GM19043 (cell line): ENCODE measurements around the gene BDKRB1.
"Not testable (repeated sequence)": the region's sequence is repeated elsewhere in the genome, so short reads cannot be mapped to it uniquely, and the experiment has no call there.

Source experiments
- ATAC-seq: cut with Tn5 transposase; IDR thresholded peaks from one replicate; pipeline ENCODE4 v1.9.1; 2021; ENCODE audit warnings: low read depth; ENCODE audit not compliant: unreplicated experiment

BDKRB1 gene

DNA sequence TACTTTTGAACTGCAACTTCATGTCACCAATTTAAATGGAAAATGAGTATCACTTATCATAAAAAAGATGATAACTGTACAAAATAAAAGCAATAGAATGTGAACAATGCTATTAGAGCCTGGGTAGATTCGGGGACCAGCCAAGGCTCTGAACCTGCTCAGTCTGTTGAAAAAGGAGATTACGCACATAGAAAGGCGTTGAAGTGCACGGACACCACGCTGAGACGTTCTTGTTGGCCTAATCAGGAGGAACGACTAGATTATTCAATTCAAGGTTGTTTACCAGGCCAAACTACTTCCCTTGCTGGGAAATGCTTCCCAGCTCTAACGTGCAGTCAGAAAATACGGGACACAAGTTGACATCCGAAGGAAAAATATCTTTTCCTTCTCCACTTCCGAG lies 23.5 kb upstream of the BDKRB1 start:
- no peak for ATAC-seq

DNA sequence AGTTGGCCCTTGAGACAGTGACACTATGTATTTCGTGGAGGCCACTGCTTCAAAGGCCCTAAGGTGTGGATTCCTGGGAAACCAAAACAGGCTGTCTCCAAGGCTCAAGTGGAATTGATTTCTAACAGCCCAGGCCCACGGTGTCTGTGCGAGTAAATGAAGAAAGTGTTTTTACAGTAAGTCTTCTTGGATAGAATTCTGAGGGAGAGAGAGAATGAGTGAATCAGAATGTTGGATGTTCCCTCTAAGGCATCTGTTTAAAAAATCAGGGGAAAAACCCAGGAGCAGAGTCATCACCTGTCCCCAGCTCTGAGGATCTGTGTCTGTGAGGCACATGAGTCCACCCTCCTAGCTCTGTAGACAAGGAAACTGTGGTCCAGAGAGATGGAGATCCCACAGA lies 22.3 kb upstream of the BDKRB1 start:
- ATAC-seq = no peak

DNA sequence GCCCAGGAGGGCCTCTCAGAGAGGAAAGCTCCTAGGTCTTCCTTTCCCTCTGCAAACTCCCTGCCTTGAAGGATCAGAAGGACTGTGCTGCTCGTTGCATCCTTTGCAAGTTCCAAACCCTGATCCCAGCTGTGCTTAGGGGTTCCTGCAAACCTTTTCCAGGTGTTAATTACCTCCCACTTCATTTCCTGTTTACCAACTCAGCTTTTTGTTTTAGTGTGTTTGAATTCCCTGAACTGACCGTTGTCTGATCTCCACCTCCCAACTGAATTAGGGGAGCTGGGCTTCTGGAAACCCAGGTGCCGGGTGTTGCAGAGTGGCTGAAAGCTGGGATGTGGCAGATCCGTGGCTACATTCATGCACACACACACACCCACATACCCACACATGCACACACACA lies 20.6 kb upstream of the BDKRB1 start:
- no peak for ATAC-seq

DNA sequence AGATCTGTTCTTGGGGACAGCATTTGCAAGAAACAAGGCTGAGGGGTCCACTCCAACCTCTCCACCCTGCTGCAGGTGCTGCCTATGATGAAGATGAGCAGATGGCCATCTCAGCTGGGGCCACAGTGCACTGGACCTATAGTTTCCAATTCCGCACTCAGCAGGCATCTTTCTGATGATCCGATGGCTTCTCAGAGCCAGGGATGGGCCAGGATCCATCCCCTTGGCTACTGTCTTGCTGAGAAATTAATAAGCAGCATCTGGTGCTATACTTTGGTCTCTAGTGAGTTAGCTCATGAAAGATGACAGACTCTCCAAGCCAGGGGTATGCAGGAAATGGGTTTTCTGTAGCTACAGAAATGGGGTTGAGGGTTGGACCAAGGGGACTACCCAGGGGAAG lies 18.4 kb upstream of the BDKRB1 start:
- no peak for ATAC-seq

DNA sequence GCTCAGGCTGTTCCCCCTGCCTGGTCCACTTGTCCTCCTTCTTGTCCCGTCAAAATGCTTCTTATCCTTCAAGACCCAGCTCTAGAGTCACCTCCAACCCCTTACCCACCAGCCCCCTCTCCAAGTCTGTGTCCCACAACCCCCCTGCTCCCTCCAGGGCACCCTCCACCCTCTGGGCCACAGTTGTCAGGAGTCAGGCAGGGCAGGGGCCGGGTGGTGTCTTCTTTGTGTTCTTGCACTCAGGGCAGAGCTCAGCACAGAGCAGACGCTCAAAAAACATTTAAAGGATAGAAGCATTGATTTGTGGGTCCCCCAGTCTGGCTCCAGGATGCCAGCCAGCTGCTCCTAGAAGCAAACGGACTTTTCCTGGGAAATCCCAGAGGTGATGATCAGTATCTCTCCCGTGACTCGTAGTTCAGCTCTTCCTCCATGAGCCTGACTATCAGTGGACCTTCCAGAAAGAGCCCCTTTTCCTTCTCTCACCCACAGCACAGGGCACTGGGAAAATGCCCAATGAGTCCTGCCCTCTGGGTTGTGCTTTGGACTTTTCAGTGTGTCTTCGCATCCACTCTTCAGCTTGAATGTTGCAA lies 17.2 kb upstream of the BDKRB1 start:
- no peak for ATAC-seq

DNA sequence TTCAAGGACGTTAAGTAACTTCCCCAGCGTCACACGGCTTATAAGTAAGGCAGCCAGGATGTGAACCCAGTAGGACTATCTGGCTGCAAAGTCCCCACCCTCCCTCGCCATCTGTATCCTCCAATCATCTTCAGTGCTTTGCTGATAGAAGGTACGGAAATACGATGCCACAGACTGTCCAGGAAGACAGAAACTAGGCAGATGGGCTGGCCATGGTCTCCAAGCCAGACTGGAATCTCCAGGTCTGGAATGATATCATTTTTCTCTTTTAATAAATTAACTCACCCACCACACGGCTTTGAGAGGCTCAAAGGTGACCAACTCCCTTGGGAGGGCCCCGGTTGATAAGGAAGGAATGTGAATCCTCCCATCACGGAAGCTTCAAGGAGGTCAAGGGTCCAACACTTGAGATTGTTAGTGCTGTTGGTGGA lies 16.3 kb upstream of the BDKRB1 start:
- ATAC-seq = no peak

DNA sequence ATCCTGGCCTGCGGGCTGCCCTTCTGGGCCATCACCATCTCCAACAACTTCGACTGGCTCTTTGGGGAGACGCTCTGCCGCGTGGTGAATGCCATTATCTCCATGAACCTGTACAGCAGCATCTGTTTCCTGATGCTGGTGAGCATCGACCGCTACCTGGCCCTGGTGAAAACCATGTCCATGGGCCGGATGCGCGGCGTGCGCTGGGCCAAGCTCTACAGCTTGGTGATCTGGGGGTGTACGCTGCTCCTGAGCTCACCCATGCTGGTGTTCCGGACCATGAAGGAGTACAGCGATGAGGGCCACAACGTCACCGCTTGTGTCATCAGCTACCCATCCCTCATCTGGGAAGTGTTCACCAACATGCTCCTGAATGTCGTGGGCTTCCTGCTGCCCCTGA lies 15.4 kb upstream of the BDKRB1 start:
- ATAC-seq = no peak

DNA sequence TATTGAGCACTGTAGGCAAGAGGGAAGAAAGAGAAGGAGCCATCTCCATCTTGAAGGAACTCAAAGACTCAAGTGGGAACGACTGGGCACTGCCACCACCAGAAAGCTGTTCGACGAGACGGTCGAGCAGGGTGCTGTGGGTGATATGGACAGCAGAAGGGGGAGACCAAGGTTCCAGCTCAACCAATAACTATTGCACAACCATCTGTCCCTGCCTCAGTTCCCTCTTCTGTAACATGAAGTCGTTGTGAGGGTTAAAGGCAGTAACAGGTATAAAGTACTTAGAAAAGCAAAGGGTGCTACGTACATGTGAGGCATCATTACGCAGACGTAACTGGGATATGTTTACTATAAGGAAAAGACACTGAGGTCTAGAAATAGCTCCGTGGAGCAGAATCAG lies 13.9 kb upstream of the BDKRB1 start:
- no peak for ATAC-seq

DNA sequence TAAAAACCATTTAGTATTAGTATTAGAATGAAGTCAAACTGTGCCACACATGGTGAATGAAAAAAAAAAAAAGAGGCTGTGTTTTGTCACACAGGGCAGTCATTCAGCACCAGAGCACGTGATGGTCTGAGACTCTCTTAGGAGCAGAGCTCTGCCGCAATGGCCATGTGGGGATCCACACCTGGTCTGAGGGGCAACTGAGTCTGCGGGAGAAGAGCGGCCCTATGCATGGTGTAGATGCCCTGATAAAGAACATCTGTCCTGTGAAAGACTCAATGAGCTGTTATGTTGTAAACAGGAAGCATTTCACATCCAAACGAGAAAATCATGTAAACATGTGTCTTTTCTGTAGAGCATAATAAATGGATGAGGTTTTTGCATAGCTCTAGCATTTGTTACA lies 12.2 kb upstream of the BDKRB1 start:
- ATAC-seq = no peak

DNA sequence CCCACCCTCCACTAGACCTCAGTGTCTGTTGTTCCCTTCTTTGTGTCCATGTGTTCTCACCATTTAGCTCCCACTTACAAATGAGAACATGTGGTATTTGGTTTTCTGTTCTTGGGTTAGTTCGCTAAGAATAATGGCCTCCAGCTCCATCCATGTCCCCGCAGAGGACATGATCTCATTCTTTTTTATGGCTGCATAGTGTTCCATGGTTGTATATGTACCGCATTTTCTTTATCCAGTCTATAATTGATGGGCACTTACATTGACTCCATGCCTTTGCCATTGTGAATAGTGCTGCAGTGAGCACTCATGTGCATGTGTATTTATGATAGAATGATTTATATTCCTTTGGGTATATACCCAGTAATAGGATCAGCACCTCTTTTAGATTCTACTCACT lies 10.9 kb upstream of the BDKRB1 start:
- ATAC-seq = not testable (repeated sequence)

DNA sequence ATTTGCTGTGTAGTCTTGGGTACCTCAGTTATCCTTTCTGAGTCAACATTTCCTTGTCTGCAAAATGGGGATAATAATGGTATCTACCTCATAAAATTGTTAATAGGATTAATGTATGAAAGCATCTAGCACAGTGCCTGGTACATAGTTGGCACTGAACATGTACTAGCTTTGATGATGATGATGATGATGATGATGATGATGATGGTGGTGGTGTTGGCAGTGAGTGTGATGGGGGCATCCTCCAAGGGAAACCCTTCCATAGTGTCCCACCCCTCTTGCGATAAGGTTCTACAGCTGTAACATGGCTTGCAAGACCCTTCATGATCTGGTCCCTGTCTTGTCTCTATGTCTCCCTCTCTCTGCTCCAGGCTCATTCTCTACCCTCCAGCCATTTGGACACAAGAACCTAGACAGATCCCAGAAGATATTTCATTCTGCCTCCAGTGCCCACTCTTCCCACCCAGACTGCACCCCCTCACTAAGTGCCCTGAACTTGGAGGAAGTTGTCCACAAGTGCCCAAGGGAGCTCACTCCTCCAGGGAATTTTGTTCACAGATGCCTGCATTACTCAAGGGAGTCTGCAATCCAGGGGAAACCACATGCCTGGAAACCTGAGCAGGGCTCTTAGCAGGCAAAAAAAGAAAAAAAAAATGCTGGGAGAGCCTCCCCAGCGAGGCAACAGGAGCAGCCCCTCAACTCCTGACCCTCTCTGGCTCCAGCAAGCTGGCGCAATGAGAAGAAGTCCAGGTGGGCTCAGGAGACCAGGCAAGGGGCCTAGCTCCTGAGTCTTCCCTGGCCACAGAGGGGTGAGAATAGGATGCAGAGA lies 10.1 kb upstream of the BDKRB1 start:
- ATAC-seq = no peak

DNA sequence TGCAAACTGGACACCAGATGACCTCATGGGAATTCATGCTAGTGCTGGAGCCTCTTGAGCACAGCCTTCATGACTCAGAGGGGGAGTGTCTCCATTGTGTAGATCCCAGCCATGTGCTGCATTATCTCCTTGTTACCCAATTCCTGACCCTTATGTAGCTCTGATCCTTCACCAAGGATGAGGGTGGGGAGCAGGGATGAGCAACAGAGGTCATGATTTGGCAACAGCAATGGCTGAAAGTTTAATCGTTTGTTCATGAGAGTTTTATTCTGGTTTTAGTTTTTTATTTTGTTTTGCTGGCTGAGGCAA lies 9.5 kb upstream of the BDKRB1 start:
- ATAC-seq = no peak

DNA sequence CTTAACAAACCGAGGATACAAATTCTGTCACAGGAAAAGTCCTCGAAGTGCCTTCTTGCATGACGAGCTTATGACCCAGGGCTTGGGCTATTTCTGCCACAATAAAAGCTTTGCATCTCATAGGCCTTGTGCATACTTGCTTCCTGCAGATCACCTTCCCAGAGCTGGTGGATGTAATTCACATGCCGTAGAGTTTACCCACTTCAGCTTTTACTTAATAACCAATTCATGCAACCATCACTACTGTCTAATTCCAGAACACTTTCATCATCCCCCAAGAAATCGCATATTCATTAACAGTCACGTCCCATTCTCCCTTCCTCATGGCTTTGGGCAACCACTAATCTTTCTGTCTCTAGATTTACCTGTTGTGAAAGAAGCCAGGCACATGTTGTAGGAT lies 9.0 kb upstream of the BDKRB1 start:
- no peak for ATAC-seq

DNA sequence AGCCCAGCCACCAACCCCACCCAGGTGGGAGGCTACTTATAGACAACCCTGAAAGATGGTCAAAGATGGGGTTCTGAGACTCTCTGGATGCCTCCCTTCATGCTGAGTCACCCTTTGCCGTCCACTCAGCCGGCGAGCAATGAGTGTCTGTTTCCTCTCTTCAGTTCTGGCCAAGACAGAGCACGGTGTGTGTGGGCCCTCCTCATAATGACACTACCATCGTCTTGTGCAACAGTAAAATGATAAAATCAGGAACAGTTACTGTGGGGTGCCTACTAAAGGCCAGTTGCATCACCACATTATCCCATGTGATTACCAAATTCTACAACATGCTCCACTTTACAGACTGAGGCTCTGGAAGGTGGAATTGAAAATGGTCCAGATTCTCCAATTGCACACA lies 7.0 kb upstream of the BDKRB1 start:
- ATAC-seq = no peak

DNA sequence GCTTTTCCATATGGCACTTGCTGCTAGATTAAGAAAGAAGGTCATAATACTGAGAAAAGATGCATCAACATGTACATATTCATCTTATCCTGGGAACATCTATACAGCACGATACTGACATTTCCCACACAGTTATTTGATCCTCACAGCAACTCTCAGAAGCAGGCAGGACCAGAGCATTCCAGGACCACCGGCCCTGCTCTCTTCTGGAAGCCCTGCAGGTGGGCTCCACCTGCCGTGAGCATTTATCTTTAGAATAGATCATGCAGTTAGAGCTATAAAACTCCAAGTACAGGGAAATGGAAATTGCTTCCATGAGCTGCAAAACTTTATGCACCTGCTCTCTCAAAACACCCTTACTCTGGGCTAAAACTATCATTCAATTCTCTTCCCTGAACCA lies 5.5 kb upstream of the BDKRB1 start:
- no peak for ATAC-seq

DNA sequence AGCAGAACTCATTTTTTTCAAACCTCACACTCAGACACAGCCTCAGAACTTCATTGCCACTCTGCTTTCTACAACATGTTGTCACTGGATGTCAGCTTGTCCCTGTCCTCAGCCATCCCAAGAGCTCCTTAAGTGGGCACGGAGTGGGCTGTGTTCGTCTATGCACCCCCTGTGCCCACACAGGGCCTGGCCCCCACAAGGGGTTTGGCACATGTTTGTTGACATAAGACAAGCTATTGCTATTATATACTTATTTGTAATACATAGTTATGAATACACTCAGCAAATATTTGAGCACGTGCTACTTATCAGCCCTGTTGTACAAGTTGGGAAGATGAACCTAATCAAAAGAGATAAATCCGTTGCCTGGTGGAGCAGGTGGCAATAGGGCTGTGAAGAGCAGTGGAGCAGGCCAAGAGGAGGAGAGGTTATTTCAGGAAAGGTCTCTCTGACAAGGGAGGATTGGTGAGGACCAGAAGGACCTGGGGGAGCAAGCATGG lies 4.3 kb upstream of the BDKRB1 start:
- ATAC-seq = no peak

DNA sequence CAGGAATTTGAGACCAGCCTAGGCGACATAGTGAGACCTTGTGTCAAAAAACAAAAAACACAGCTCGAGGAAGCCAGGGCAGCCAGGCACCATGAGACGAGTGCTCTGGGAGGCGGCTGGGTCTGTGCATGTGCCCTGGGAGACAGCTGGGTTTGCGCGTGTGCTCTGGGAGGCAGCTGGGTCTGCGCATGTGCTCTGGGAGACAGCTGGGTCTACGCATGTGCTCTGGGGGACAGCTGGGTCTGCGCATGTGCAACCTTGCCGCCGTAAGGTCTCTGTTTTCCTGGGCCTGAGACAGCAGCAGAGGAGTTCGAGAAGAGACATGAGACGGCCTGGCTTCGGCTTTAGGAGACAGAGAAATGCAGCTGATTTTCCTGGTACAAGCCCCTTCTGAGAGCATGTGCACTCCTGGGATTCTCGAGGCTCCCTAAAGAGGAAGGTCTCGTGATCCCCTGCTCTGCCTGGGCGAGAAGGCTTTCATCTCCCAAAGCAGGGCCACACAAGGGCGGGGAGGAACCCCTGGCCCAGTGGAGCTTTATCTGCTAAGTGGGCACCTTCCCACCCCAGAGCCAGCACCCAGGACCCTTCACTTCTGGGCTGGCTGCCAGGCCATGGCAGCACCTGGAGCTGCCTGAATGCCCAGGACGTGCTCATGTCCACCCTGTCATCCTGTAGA lies 3.5 kb upstream of the BDKRB1 start:
- no peak for ATAC-seq

DNA sequence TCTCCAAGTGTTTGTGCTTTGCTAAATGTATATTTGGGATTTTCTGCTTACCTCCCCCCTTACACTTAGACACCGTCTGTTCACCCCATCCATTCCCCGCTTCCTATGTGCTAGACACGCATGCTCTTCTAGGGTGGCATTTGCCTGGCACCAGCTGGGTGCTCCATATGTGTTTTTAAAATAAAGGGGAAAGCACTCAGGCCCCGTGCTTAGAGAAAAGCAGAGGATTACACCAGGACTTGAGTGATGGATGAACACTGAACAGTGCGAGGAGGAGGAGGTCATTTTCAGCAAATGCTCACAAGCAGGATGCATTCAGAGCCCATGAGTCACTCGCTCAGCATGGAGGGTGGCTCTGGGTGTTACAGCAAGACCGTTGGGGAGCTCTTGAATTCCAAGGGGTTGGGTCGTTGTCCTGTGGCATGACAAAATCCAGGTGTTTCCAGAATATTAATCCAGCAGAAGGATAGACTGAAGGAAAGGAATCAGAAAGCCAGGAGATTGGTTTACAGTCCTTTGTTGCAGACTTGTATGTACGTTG lies 2.9 kb upstream of the BDKRB1 start:
- no peak for ATAC-seq

DNA sequence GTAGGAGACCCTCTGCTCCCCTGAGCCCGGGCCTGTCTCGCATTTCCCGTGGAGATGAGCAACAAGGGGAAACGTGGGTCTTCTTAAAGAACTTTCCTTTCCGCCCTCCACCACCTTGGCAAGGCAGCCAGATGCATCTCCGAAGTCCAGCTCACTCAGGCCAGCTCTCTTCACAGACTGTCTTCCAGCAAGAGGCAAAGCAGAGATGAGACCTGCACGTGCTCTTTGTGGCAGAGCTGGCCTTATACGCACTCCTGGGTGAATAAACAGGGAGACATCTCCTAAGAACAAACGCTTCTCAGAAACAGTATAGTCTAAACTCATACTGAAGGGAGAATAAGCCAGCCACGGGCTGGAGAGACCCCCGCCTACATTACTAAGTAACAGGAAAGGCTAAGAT lies 1.3 kb upstream of the BDKRB1 start:
- ATAC-seq = no peak

DNA sequence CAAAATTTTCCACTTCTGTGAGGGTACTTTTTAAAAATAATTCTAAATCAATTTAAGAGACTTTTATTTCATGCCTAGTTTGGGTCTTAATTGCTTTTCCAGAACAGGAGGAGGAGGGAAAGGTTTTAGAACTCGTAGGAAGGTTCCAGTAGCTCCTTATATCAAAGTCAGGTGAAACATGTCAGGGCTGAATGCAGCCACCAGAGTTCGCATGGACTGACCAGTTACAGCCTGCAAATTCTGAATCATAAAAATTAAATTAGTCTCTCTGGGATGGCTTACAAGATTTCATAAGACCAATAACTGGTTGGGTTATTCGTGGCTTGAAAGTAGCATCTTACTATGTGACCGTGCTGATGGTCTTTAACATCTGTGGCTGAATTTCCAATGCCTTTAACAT lies 397 bp downstream of the BDKRB1 start:
- ATAC-seq = no peak

DNA sequence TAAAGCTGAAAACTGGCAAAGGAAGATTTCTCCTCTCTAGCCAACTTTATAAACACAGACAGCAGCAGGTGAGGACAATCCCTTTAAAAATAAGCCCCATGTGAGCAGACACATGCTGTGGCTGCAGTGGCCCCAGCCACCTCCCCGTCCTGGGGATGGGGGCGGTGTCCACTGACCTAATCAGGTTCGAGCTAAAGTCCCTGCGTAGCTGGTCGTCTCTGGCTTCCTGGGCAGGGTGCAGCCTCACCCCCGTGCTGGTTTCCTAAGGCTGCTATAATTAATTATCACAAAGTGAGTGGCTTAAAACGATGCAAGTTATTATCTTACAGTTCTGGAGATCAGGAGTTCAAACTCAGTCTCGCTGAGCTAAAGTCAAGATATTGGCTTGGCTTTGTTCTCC lies 1.0 kb downstream of the BDKRB1 start:
- no peak for ATAC-seq

DNA sequence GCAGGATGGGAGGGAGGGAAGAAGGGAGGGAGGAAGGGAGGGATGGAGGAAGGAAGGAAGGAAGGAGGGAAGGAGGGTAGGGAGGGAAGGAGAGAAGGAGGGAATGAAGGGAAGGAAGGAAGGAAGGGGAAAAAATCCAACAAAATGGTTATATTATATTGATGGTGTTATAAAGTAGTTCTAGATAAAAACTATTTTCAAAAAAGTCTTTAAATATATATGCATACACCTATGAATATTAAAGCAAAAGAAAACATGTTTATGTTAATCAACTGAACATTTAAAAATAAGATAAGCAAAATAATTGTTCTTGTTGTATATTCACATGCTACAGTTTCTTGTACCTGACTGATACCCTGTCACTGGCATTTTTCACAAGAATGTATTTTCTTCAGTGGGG lies 1.9 kb downstream of the BDKRB1 start:
- ATAC-seq = no peak
